Measurements from ENCODE around the gene CEL.

Gene CEL

DNA sequence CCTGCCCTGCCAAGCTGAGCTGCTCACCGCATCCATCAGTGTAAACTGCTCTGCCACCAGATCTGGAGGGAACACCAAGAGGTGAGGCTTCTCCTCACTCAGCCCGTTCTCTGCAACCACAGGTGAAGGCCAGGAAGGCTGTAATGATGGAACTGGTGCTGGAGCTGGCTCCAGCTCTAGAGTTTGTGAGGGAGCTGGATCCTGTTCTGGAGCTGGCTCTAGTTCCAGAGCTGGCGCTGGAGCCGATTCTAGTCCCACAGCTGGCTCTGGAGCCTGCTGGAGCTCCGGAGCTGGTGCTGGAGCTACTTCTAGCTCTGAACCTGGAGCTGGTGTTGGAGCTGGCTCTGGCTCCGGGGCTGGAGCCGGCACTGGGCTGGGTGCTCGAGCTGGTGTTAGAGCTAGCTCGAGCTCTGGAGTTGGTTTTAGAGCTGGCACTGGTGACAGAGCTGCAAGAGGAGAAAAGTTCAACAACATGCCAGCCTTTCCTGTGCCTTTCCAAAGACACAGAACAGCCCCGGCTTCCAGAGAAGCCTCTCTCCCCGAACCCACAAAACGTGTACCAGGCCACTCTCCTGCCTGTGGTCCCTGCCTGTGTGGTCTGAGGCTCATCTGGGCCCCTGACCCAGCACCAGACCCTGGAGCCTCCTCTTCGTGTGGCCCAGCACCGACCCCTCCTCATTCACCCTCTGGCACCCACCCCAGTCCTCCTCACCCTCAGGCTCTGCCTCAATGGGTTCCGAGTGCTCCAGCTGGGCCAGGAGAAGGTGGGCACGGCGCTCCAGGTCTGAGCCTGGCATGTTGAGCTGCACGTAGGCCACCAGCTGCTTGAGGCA is 46.4 kb downstream of the CEL start:
- ChIA-PET POLR2A (ENCODE audit: low non-redundant PET) (no interaction called here), CTCF (interaction anchor here (0.7 to 7.8 kb wide), 4 partner anchors 35 to 59 kb away, joined by 3 to 58 read pairs (median 20); no protein-coding TSS in a partner anchor)
- peak overlapping the region; percentile 30 for H3K27ac ChIP-seq
- TF ChIP-seq, protein P1, sequence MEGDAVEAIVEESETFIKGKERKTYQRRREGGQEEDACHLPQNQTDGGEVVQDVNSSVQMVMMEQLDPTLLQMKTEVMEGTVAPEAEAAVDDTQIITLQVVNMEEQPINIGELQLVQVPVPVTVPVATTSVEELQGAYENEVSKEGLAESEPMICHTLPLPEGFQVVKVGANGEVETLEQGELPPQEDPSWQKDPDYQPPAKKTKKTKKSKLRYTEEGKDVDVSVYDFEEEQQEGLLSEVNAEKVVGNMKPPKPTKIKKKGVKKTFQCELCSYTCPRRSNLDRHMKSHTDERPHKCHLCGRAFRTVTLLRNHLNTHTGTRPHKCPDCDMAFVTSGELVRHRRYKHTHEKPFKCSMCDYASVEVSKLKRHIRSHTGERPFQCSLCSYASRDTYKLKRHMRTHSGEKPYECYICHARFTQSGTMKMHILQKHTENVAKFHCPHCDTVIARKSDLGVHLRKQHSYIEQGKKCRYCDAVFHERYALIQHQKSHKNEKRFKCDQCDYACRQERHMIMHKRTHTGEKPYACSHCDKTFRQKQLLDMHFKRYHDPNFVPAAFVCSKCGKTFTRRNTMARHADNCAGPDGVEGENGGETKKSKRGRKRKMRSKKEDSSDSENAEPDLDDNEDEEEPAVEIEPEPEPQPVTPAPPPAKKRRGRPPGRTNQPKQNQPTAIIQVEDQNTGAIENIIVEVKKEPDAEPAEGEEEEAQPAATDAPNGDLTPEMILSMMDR (conservative IDR thresholded peaks at IDR 0.05; ENCODE audit: low read depth): no peak
- DNase-seq (ENCODE audit: low spot score): no peak

- ChIA-PET POLR2A (ENCODE audit: low non-redundant PET) (no interaction called here), CTCF (interaction anchor here (0.6 to 7.8 kb wide), 5 partner anchors 13 to 60 kb away, joined by 3 to 58 read pairs (median 4); no protein-coding TSS in a partner anchor)
- peak overlapping the region; percentile 30 for H3K27ac ChIP-seq
- no peak for DNase-seq (ENCODE audit: low spot score)
- TF ChIP-seq, protein P1 (conservative IDR thresholded peaks at IDR 0.05; ENCODE audit: low read depth): no peak
These were observed 47.2 kb downstream of the CEL start for GRCh38 chr9:133108794-133109641.

- H3K27ac ChIP-seq: peak overlapping the region; percentile 2; the same call in 1 of the 2 replicates
- ChIA-PET POLR2A (ENCODE audit: low non-redundant PET) (no interaction called here), CTCF (interaction anchor here (0.6 to 7.8 kb wide), 4 partner anchors 8 to 61 kb away, joined by 3 to 58 read pairs (median 6); no protein-coding TSS in a partner anchor)
- TF ChIP-seq, protein P1 (conservative IDR thresholded peaks at IDR 0.05; ENCODE audit: low read depth): no peak
- DNase-seq (ENCODE audit: low spot score): no peak
These were observed 48.3 kb downstream of the CEL start for GRCh38 chr9:133109931-133110650.

- H3K27ac ChIP-seq: peak overlapping the region; percentile 93
- POLR2A ChIA-PET (ENCODE audit: low non-redundant PET): interaction anchor here (1.2 kb wide), 1 partner anchor 9 kb away, joined by 4 read pairs; the partner anchor contains the start of gene RALGDS
- TF ChIP-seq, protein P1 (conservative IDR thresholded peaks at IDR 0.05; ENCODE audit: low read depth): no peak
- CTCF ChIA-PET: interaction anchor here (1.2 to 7.8 kb wide), 5 partner anchors 10 to 63 kb away, joined by 3 to 58 read pairs (median 8); no protein-coding TSS in a partner anchor
- DNase-seq (ENCODE audit: low spot score): no peak
These were observed 50.3 kb downstream of the CEL start for GRCh38 chr9:133111808-133112662.

DNA sequence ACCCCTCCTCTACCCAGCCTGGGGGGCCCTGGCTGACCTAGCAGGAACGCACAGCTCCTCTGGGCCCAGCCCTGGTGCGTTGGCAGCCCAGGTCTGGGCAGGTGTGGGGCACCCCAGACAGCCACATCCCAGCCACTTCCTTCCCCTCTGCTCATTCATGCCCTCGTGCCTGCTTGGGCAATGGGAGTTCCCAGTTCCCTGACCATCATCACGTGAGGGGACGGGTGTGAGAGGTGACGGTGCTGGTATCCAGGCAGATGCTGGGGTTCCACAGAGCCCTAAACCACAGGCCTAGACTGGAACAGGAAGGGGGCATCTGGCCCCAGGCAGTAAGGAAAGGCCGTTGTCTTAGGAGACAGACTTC is 50.9 kb downstream of the CEL start:
- CTCF ChIA-PET: interaction anchor here (1.2 to 7.8 kb wide), 3 partner anchors 31 to 64 kb away, joined by 3 to 58 read pairs (median 19); no protein-coding TSS in a partner anchor
- POLR2A ChIA-PET (ENCODE audit: low non-redundant PET): interaction anchor here (1.2 kb wide), 1 partner anchor 8 kb away, joined by 4 read pairs; the partner anchor contains the start of gene RALGDS
- DNase-seq (ENCODE audit: low spot score): no peak
- H3K27ac ChIP-seq: peak overlapping the region; percentile 93
- TF ChIP-seq, protein P1 (conservative IDR thresholded peaks at IDR 0.05; ENCODE audit: low read depth): no peak
